ENCODE results near the gene UBR2. TPM values are rescaled to one million over a fixed set of nuclear protein-coding genes. Genes with fewer than 3 reads are reported as not detected.
"Not testable (repeated sequence)": the region's sequence is repeated elsewhere in the genome, so short reads cannot be mapped to it uniquely, and the experiment has no call there.

The UBR2 gene
- total RNA-seq, 1 experiment from 2014 or later: 14.9 TPM

GRCh38 chr6:42618105-42618504, 54.3 kb downstream of the UBR2 start:
- no peak for DNase-seq (ENCODE audit: low spot score)

- DNase-seq (ENCODE audit: low spot score): no peak
Observed at GRCh38 chr6:42618686-42619085, 54.9 kb downstream of the UBR2 start.

GRCh38 chr6:42619963-42620362, 56.1 kb downstream of the UBR2 start:
- DNase-seq (ENCODE audit: low spot score): no peak

GRCh38 chr6:42624601-42625000, 60.8 kb downstream of the UBR2 start:
- no peak for DNase-seq (ENCODE audit: low spot score)

GRCh38 chr6:42627044-42627443, 63.2 kb downstream of the UBR2 start:
- DNase-seq (ENCODE audit: low spot score): no peak

- no peak for DNase-seq (ENCODE audit: low spot score)
Observed at GRCh38 chr6:42627674-42628073, 63.8 kb downstream of the UBR2 start.

GRCh38 chr6:42628604-42629003, 64.8 kb downstream of the UBR2 start:
- no peak for DNase-seq (ENCODE audit: low spot score)

GRCh38 chr6:42629845-42630244, 66.0 kb downstream of the UBR2 start:
- no peak for DNase-seq (ENCODE audit: low spot score)

- DNase-seq (ENCODE audit: low spot score): no peak
Observed at GRCh38 chr6:42637681-42638080, 73.9 kb downstream of the UBR2 start.

GRCh38 chr6:42642794-42643193, 79.0 kb downstream of the UBR2 start:
- DNase-seq (ENCODE audit: low spot score): no peak

GRCh38 chr6:42644211-42644610, 80.4 kb downstream of the UBR2 start:
- no peak for DNase-seq (ENCODE audit: low spot score)

- no peak for DNase-seq (ENCODE audit: low spot score)
Observed at GRCh38 chr6:42652024-42652746, 88.4 kb downstream of the UBR2 start.

- no peak for DNase-seq (ENCODE audit: low spot score)
Observed at GRCh38 chr6:42653851-42654250, 90.0 kb downstream of the UBR2 start.

GRCh38 chr6:42659806-42660205, 96.0 kb downstream of the UBR2 start:
- no peak for DNase-seq (ENCODE audit: low spot score)

- DNase-seq (ENCODE audit: low spot score): peak; percentile 41
Observed at GRCh38 chr6:42661540-42662153, 97.8 kb downstream of the UBR2 start.

GRCh38 chr6:42664718-42665117, 100.9 kb downstream of the UBR2 start:
- no peak for DNase-seq (ENCODE audit: low spot score)

GRCh38 chr6:42674368-42674767, 110.5 kb downstream of the UBR2 start:
- DNase-seq (ENCODE audit: low spot score): not testable (repeated sequence)

- no peak for DNase-seq (ENCODE audit: low spot score)
Observed at GRCh38 chr6:42674780-42675179, 111.0 kb downstream of the UBR2 start.

- no peak for DNase-seq (ENCODE audit: low spot score)
Observed at GRCh38 chr6:42679358-42679757, 115.5 kb downstream of the UBR2 start.

- no peak for DNase-seq (ENCODE audit: low spot score)
Observed at GRCh38 chr6:42688281-42688680, 124.5 kb downstream of the UBR2 start.

GRCh38 chr6:42689371-42689770, 125.5 kb downstream of the UBR2 start:
- no peak for DNase-seq (ENCODE audit: low spot score)

- DNase-seq (ENCODE audit: low spot score): no peak
Observed at GRCh38 chr6:42690151-42690702, 126.4 kb downstream of the UBR2 start.

- DNase-seq (ENCODE audit: low spot score): no peak
Observed at GRCh38 chr6:42690872-42691271, 127.0 kb downstream of the UBR2 start.
